ENCODE results near the gene FXYD2.

DNA sequence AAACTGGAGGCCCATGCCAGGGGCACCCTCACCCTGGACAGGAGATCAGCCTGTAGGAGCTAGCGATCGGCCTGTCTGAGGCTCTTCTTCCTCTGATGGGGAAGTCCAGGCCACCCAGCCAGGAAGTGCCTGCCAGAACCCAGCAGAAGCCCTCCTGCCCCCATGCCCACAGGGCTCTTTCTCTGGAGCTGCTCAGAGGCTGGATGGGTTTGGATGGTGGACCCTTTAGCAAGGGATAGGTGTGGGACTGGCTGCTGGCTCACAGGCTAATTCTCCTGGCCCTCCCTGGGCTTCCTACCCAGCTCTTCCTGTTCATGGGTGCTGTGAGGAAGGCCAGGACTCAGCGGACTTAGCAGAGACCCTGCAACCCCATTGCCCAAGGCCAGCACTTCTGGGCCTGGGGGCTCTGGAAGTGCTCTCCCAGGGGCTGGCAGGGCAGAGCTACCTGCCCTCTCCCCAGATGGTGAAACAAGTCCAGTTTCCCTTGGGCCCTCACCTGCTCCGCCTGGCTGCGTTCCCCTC lies 7.6 kb downstream of the FXYD2 start:
- TF ChIP-seq, protein P1, sequence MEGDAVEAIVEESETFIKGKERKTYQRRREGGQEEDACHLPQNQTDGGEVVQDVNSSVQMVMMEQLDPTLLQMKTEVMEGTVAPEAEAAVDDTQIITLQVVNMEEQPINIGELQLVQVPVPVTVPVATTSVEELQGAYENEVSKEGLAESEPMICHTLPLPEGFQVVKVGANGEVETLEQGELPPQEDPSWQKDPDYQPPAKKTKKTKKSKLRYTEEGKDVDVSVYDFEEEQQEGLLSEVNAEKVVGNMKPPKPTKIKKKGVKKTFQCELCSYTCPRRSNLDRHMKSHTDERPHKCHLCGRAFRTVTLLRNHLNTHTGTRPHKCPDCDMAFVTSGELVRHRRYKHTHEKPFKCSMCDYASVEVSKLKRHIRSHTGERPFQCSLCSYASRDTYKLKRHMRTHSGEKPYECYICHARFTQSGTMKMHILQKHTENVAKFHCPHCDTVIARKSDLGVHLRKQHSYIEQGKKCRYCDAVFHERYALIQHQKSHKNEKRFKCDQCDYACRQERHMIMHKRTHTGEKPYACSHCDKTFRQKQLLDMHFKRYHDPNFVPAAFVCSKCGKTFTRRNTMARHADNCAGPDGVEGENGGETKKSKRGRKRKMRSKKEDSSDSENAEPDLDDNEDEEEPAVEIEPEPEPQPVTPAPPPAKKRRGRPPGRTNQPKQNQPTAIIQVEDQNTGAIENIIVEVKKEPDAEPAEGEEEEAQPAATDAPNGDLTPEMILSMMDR (IDR thresholded peaks at IDR 0.05) = no peak
- TF ChIP-seq POLR2A (IDR thresholded peaks at IDR 0.05) = no peak
